ENCODE data around the gene CARS1. TPM values are rescaled to one million over a fixed set of nuclear protein-coding genes. Genes with fewer than 3 reads are reported as not detected.

The CARS1 gene
- total and polyA plus RNA-seq, 2 of the 4 experiments (the other 2 are of a cell fraction): 72.7 to 78.3 TPM

- Histone ChIP-seq H3K79me1 (ENCODE audit: low read depth in 1 of 2, low read length in 2 of 2) (peaks cover 44 to 76% of the 10 kb centered on the region in 2 experiments), H2AK5ac (ENCODE audit: low read depth, low read length) (no peak overlapping the region), H3K9ac (ENCODE audit: low read depth, low read length) (no peak overlapping the region), H3K4me1 (ENCODE audit: control insufficient read depth, insufficient read depth, low read length) (no peaks in the 10 kb centered on the region), H3K23ac (ENCODE audit: low read depth, low read length) (no peak overlapping the region), H3K4me3 (ENCODE audit: insufficient read depth, low read depth, low read length) (no peak overlapping the region), H3K9me3 (ENCODE audit: control insufficient read depth, insufficient read depth, low read length) (no peaks in the 10 kb centered on the region), H3K9me1 (ENCODE audit: insufficient read depth, low read length) (0 out of 2 replicates have a peak, but pooled peaks cover under 1% of the 10 kb centered on the region), H3K14ac (replicated peaks; ENCODE audit: low read depth, low read length) (no peak overlapping the region), H2AK9ac (replicated peaks; ENCODE audit: low read depth, low read length, poor library complexity) (no peak overlapping the region), H3K27ac (ENCODE audit: insufficient read depth, low read length) (no peak overlapping the region), H2AFZ (replicated peaks; ENCODE audit: low read length, poor library complexity) (no peak overlapping the region), H3K4me2 (ENCODE audit: low read depth, low read length) (no peak overlapping the region), H4K5ac (ENCODE audit: low read depth, low read length) (no peak overlapping the region), H4K91ac (ENCODE audit: insufficient read depth, low read depth, low read length) (no peak overlapping the region), H2BK5ac (ENCODE audit: low read depth, low read length, poor library complexity, severe bottlenecking) (no peak overlapping the region), H2BK120ac (ENCODE audit: low read depth, low read length) (no peak overlapping the region), H4K8ac (ENCODE audit: low read depth in 2 of 2, low read length in 2 of 2) (no peak overlapping the region), H3K18ac (ENCODE audit: low read depth, low read length) (no peak overlapping the region), H3K36me3 (ENCODE audit: control insufficient read depth, insufficient read depth, low read length) (peaks cover 38% of the 10 kb centered on the region), H3K56ac (ENCODE audit: extremely low read depth, insufficient read depth, low read length) (no peak overlapping the region), H4K20me1 (ENCODE audit: insufficient read depth, low read length) (peaks cover 49% of the 10 kb centered on the region), H3K27me3 (ENCODE audit: control insufficient read depth, insufficient read depth, low read length) (no peaks in the 10 kb centered on the region), H2BK20ac (ENCODE audit: low read depth, low read length) (no peak overlapping the region), H3K4ac (ENCODE audit: low read depth, low read length) (no peak overlapping the region), H2BK15ac (ENCODE audit: low read depth, low read length) (no peak overlapping the region)
- WGBS, 2 experiments (ENCODE audit: extremely low coverage in 2 of 2, insufficient read length in 1 of 2): 87% methylated on average over 4 of the region's 7 CpGs; no CpG with 5 or more reads in 1 of the 2 experiments
- DNase-seq (no peak), ATAC-seq (ENCODE audit: low read depth) (no peak)
- TF ChIP-seq CEBPB (IDR thresholded peaks at IDR 0.05; ENCODE audit: low read depth, low read length): no peak
- no peak for TF ChIP-seq MAZ (IDR thresholded peaks at IDR 0.05; ENCODE audit: borderline replicate concordance, low read depth, low read length)
- no peak for TF ChIP-seq NFE2L2 (IDR thresholded peaks at IDR 0.05; ENCODE audit: low read depth, low read length)
- no peak for TF ChIP-seq MXI1 (IDR thresholded peaks at IDR 0.05; ENCODE audit: borderline replicate concordance, low read depth, low read length)
- no peak for TF ChIP-seq ELK1 (IDR thresholded peaks at IDR 0.05; ENCODE audit: borderline replicate concordance, low read depth, low read length)
- TF ChIP-seq FOS (IDR thresholded peaks at IDR 0.05; ENCODE audit: low read depth, low read length): no peak
- no peak for TF ChIP-seq RFX5 (IDR thresholded peaks at IDR 0.05; ENCODE audit: low read depth, low read length)
- TF ChIP-seq BHLHE40 (IDR thresholded peaks at IDR 0.05; ENCODE audit: low read depth, low read length): no peak
- TF ChIP-seq USF2 (IDR thresholded peaks at IDR 0.05; ENCODE audit: low read depth, low read length): no peak
- TF ChIP-seq MAFK (IDR thresholded peaks at IDR 0.05; ENCODE audit: low read depth, low read length): no peak
- no peak for TF ChIP-seq CHD1 (IDR thresholded peaks at IDR 0.05; ENCODE audit: low read depth, low read length)
- TF ChIP-seq SMC3 (IDR thresholded peaks at IDR 0.05; ENCODE audit: low read depth, low read length): no peak
- no peak for TF ChIP-seq POLR2A (IDR thresholded peaks at IDR 0.05; ENCODE audit: low read depth, low read length)
- TF ChIP-seq RCOR1 (IDR thresholded peaks at IDR 0.05; ENCODE audit: insufficient replicate concordance, low read length): no peak
- no peak for TF ChIP-seq CTCF (conservative IDR thresholded peaks at IDR 0.05; ENCODE audit: low read depth, low read length)
- TF ChIP-seq RAD21 (IDR thresholded peaks at IDR 0.05; ENCODE audit: low read length): no peak
- BruUV-seq (replicated peaks): no TSS peak
- intact Hi-C loops (cut with micrococcal nuclease) (no loop called here), in situ Hi-C loops (cut with MboI; ENCODE audit: low sequenced_read_pairs) (no loop called here), dilution Hi-C loops (cut with HindIII; ENCODE audit: low sequenced_read_pairs, unreplicated experiment) (no loop called here)
- CTCF ChIA-PET: no interaction called here
- POLR2A ChIA-PET (ENCODE audit: unreplicated experiment): no interaction called here
Measured at GRCh38 chr11:2977113-2977512, 80.1 kb downstream of the CARS1 start.

Data from IMR-90 (cell line).